Endothelial cell of umbilical vein (primary cell): ENCODE results near the gene LIMA1. TPM values are rescaled to one million over a fixed set of nuclear protein-coding genes. Genes with fewer than 3 reads are reported as not detected.

Source experiments
- BruUV-seq: library from RNA; stranded (reverse); fragments of 400-500 nt; replicated peaks from 2 replicates; lab custom pipeline; 2021; lab: Mats Ljungman, UMichigan
- CTCF ChIA-PET: fragments of 300-600, 350-600 bp; sonication (Branson Sonifier 250); formaldehyde crosslinking; loops from one replicate; lab custom pipeline; 2021; ENCODE audit warnings: antibody characterized with exemption, inconsistent platforms; lab: Charles Lee
- POLR2A ChIA-PET: fragments of 300-600, 350-600 bp; sonication (Branson Sonifier 250); formaldehyde crosslinking; loops from one replicate; lab custom pipeline; 2021; ENCODE audit warnings: antibody characterized with exemption, inconsistent platforms; lab: Charles Lee
- DNase-seq: peaks from one replicate; pipeline ENCODE4 v3.0.0-alpha.2; 2011; ENCODE audit warnings: low read depth, low spot score
- FAIRE-seq: peaks from 2 replicates; lab custom pipeline; 2011; peaks lifted over from hg19 to GRCh38; lab: Jason Lieb, UNC
- H2AFZ ChIP-seq: 2 replicates; pipeline ENCODE4 v1.6.0; 2012; ENCODE audit warnings: low read depth, low read length, control low read depth, inconsistent platforms
- H3K27ac ChIP-seq: 2 replicates; pipeline ENCODE4 v1.5.1; 2011; ENCODE audit warnings: low read depth, mild to moderate bottlenecking, control low read depth, low read length, moderate library complexity; ENCODE audit not compliant: insufficient read depth
- H3K27me3 ChIP-seq, 2 experiments: 2 replicates each; pipeline versions ENCODE4 v1.6.0 to v1.6.1; 2011; ENCODE audit warnings: low read length in 2 of 2, mixed read lengths in 1 of 2; ENCODE audit not compliant: control insufficient read depth in 2 of 2, insufficient read depth in 2 of 2
- H3K36me3 ChIP-seq, 2 experiments: 2 replicates in 1 of 2; 3 replicates in 1 of 2; pipeline ENCODE4 v1.5.1; 2011; ENCODE audit warnings: low read length in 2 of 2, mild to moderate bottlenecking in 1 of 2, moderate library complexity in 1 of 2; ENCODE audit not compliant: control insufficient read depth in 2 of 2, insufficient read depth in 2 of 2; ENCODE audit errors: extremely low read depth in 1 of 2
- H3K4me1 ChIP-seq: 3 replicates; pipeline ENCODE4 v1.5.1; 2011; ENCODE audit warnings: mild to moderate bottlenecking, low read length; ENCODE audit not compliant: control insufficient read depth, insufficient read depth; ENCODE audit errors: extremely low read depth
- H3K4me2 ChIP-seq: 2 replicates; pipeline ENCODE4 v1.6.1; 2011; ENCODE audit warnings: low read length, control low read depth, mixed read lengths; ENCODE audit not compliant: insufficient read depth
- H3K4me3 ChIP-seq, 3 experiments: fragments of 200-600 bp in 1 of 3; sonication (generic), shearing (Covaris generic) in 1 of 3; replicated peaks in 1 of 3; 2 replicates each; pipeline ENCODE4 v1.5.1; 2011 to 2016; ENCODE audit warnings: control low read depth in 3 of 3, low read length in 3 of 3, mild to moderate bottlenecking in 2 of 3, inconsistent platforms in 1 of 3, low read depth in 1 of 3, moderate library complexity in 1 of 3; ENCODE audit not compliant: insufficient read depth in 1 of 3
- H3K79me2 ChIP-seq: 2 replicates; pipeline ENCODE4 v1.6.0; 2012; ENCODE audit warnings: low read length, inconsistent platforms; ENCODE audit not compliant: control insufficient read depth, insufficient read depth
- H3K9ac ChIP-seq: replicated peaks from 2 replicates; pipeline ENCODE3; 2011; ENCODE audit warnings: low read length, control low read depth; ENCODE audit not compliant: insufficient read depth; ENCODE audit errors: extremely low read depth
- H3K9me1 ChIP-seq: replicated peaks from 3 replicates; pipeline ENCODE4 v1.6.0; 2011; ENCODE audit warnings: mild to moderate bottlenecking, low read length; ENCODE audit not compliant: control insufficient read depth, insufficient read depth; ENCODE audit errors: extremely low read depth
- H3K9me3 ChIP-seq: replicated peaks from 2 replicates; pipeline ENCODE4 v1.5.1; 2012; ENCODE audit warnings: low read length, inconsistent platforms; ENCODE audit not compliant: control insufficient read depth, insufficient read depth
- H4K20me1 ChIP-seq: replicated peaks from 2 replicates; pipeline ENCODE3; 2011; ENCODE audit warnings: mild to moderate bottlenecking, low read length; ENCODE audit not compliant: control insufficient read depth, insufficient read depth; ENCODE audit errors: extremely low read depth
- EZH2 ChIP-seq: IDR thresholded peaks from 2 replicates; pipeline ENCODE4 v1.6.1; 2012; ENCODE audit warnings: borderline replicate concordance, low read depth, mild to moderate bottlenecking, moderate library complexity, low read length, inconsistent platforms; ENCODE audit not compliant: severe bottlenecking
- FOS ChIP-seq: IDR thresholded peaks from 2 replicates; pipeline ENCODE4 v1.6.1; 2011; ENCODE audit warnings: mild to moderate bottlenecking, low read length, moderate library complexity, borderline replicate concordance; ENCODE audit not compliant: insufficient read depth
- GATA2 ChIP-seq: IDR thresholded peaks from 2 replicates; pipeline ENCODE4 v1.7.0; 2011; ENCODE audit warnings: low read depth, mild to moderate bottlenecking, moderate library complexity, mixed read lengths, low read length; ENCODE audit not compliant: insufficient read length, insufficient read depth
- JUN ChIP-seq: IDR thresholded peaks from 2 replicates; pipeline ENCODE4 v1.6.1; 2011; ENCODE audit warnings: borderline replicate concordance, low read depth; ENCODE audit not compliant: insufficient read length, insufficient read depth
- MYC ChIP-seq: IDR thresholded peaks from one replicate; pipeline ENCODE4 v1.6.1; 2011; ENCODE audit warnings: mild to moderate bottlenecking, low read depth, low read length
- POLR2A ChIP-seq: IDR thresholded peaks from 2 replicates; pipeline ENCODE4 v1.6.1; 2012; ENCODE audit warnings: low read depth, mild to moderate bottlenecking, control low read depth, low read length
- POLR2AphosphoS5 ChIP-seq: IDR thresholded peaks from 2 replicates; pipeline ENCODE4 v1.6.1; 2012; ENCODE audit warnings: low read depth, mild to moderate bottlenecking, control low read depth, low read length, moderate library complexity; ENCODE audit not compliant: insufficient read depth
- dilution Hi-C: fragments of 300-500 bp; cut with MboI; formaldehyde crosslinking; loops from one replicate; pipeline ENCODE4 v1.15.0; 2019; ENCODE audit warnings: low sequenced_read_pairs; ENCODE audit not compliant: extremely low pct_ligation_motif_present
- intact Hi-C: fragments of 100-400 bp; cut with micrococcal nuclease; formaldehyde crosslinking; loops from one replicate; pipeline ENCODE4 v1.10.0; 2022
- polyA plus RNA-seq, 4 experiments: library from polyadenylated mRNA; depleted of rRNA in 3 of 4; stranded (reverse) in 3 of 4; unstranded in 1 of 4; fragments of >200 nt; gene quantifications; 2 replicates each; pipeline versions ENCODE4 v1.2.1 to v1.2.3, GENCODE V29; 2011 to 2012; ENCODE audit warnings: missing spikeins in 1 of 4
- total RNA-seq: library from RNA; stranded (reverse); gene quantifications from 2 replicates; pipeline ENCODE4 v1.2.3, GENCODE V29; 2021
- TF ChIP-seq, protein P1 (sequence below), 2 donors: IDR thresholded peaks; 1 replicate in 1 of 2; 2 replicates in 1 of 2; pipeline ENCODE4 v1.5.1; 2011; ENCODE audit warnings: low read length in 2 of 2, mild to moderate bottlenecking in 2 of 2, moderate library complexity in 2 of 2, control low read depth in 1 of 2, inconsistent platforms in 1 of 2, low read depth in 1 of 2; ENCODE audit not compliant: insufficient read depth in 1 of 2; ENCODE audit errors: extremely low read depth in 1 of 2
- TF ChIP-seq, protein P2 (sequence below): IDR thresholded peaks from 2 replicates; pipeline ENCODE4 v1.6.1; 2011; ENCODE audit not compliant: insufficient read depth, insufficient read length

Gene LIMA1
- total and polyA plus RNA-seq, 2 donors (not counting 3 experiments of a cell fraction or from before 2014, with no cell fraction given) = 35.0 to 87.3 TPM

DNA sequence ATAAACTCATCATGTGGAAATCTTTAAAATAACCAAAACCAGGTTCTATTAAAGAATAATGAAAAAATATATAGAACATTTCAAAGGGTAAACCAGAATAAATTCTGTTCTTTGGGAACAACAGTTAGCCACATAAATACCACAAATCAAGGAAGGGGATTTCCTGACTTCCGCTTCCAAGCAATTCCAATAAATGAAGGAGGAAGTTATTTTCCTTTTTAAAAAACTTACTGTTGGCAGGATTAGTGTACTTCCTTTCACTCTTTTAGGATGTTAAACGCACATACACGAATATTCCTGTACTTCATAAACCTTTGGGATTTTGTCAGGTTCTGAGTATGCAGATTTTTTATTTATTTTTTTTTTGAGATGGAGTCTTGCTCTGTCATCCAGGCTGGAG, 13.7 kb upstream of the LIMA1 start:
- Histone ChIP-seq H3K4me2 (peak overlapping the region; percentile 79), H4K20me1 (no peaks in the 10 kb centered on the region), H3K9ac (no peak overlapping the region), H2AFZ (no peak overlapping the region), H3K27me3 (no peaks in the 10 kb centered on the region), H3K79me2 (no peaks in the 10 kb centered on the region), H3K9me3 (no peaks in the 10 kb centered on the region), H3K4me3 (peak overlapping the region in 1 of 3 experiments; percentile 10), H3K9me1 (no peaks in the 10 kb centered on the region), H3K27ac (no peak overlapping the region), H3K4me1 (peaks cover 9% of the 10 kb centered on the region), H3K36me3 (no peaks in the 10 kb centered on the region)
- DNase-seq (peak; percentile 38), FAIRE-seq (peak; percentile 73)
- BruUV-seq = no TSS peak
- TF ChIP-seq JUN (no peak), POLR2A (no peak), POLR2AphosphoS5 (no peak)
- TF ChIP-seq, protein P1, sequence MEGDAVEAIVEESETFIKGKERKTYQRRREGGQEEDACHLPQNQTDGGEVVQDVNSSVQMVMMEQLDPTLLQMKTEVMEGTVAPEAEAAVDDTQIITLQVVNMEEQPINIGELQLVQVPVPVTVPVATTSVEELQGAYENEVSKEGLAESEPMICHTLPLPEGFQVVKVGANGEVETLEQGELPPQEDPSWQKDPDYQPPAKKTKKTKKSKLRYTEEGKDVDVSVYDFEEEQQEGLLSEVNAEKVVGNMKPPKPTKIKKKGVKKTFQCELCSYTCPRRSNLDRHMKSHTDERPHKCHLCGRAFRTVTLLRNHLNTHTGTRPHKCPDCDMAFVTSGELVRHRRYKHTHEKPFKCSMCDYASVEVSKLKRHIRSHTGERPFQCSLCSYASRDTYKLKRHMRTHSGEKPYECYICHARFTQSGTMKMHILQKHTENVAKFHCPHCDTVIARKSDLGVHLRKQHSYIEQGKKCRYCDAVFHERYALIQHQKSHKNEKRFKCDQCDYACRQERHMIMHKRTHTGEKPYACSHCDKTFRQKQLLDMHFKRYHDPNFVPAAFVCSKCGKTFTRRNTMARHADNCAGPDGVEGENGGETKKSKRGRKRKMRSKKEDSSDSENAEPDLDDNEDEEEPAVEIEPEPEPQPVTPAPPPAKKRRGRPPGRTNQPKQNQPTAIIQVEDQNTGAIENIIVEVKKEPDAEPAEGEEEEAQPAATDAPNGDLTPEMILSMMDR (IDR thresholded peaks at IDR 0.05; ENCODE audit: extremely low read depth in 1 of 2, insufficient read depth in 1 of 2, low read depth in 1 of 2, low read length in 2 of 2) = no peak
- POLR2A ChIA-PET = no interaction called here
- dilution Hi-C loops = no loop called here
- intact Hi-C loops = no loop called here
- CTCF ChIA-PET = interaction anchor here (1.3 to 2.3 kb wide), 4 partner anchors 13 to 17 kb away, joined by 4 to 6 read pairs (median 4); partner anchors contain the start of gene LIMA1

- CTCF ChIA-PET = interaction anchor here (2.3 kb wide), 1 partner anchor 13 kb away, joined by 6 read pairs; the partner anchor contains the start of gene LIMA1
- no peaks in the 10 kb centered on the region for H3K79me2 ChIP-seq
- H3K9ac ChIP-seq = no peak overlapping the region
- no peak overlapping the region for H2AFZ ChIP-seq
- POLR2A ChIA-PET = no interaction called here
- TF ChIP-seq MYC (no peak), GATA2 (no peak), POLR2AphosphoS5 (no peak), FOS (no peak), EZH2 (no peak), POLR2A (no peak), JUN (no peak)
- TF ChIP-seq, protein P1 (IDR thresholded peaks at IDR 0.05; ENCODE audit: extremely low read depth in 1 of 2, insufficient read depth in 1 of 2, low read depth in 1 of 2, low read length in 2 of 2) = no peak
- TF ChIP-seq, protein P2, sequence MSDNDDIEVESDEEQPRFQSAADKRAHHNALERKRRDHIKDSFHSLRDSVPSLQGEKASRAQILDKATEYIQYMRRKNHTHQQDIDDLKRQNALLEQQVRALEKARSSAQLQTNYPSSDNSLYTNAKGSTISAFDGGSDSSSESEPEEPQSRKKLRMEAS = no peak
- H4K20me1 ChIP-seq = no peaks in the 10 kb centered on the region
- dilution Hi-C loops = no loop called here
- H3K27ac ChIP-seq = no peak overlapping the region
- H3K4me1 ChIP-seq = peaks cover 9% of the 10 kb centered on the region
- FAIRE-seq = no peak
- H3K9me3 ChIP-seq = no peaks in the 10 kb centered on the region
- H3K4me2 ChIP-seq = peak overlapping the region; percentile 79
- intact Hi-C loops = no loop called here
- no TSS peak for BruUV-seq
- no peaks in the 10 kb centered on the region for H3K27me3 ChIP-seq
- peak overlapping the region in 1 of 3 experiments; percentile 10 for H3K4me3 ChIP-seq
- H3K36me3 ChIP-seq = no peaks in the 10 kb centered on the region
- no peak for DNase-seq
- no peaks in the 10 kb centered on the region for H3K9me1 ChIP-seq
Measured at GRCh38 chr12:50296554-50296953, 13.2 kb upstream of the LIMA1 start.
